Measurements from ENCODE around the gene SH3BGRL3. TPM values are rescaled to one million over a fixed set of nuclear protein-coding genes. Genes with fewer than 3 reads are reported as not detected.
A peak's percentile ranks its signal among the peaks of the same experiment; 100 is the strongest.
"Not testable (repeated sequence)": the region's sequence is repeated elsewhere in the genome, so short reads cannot be mapped to it uniquely, and the experiment has no call there.

The SH3BGRL3 gene
- total RNA-seq, 2 donors from 2014 or later, result 361 to 435 TPM

- Mint-ChIP-seq H3K36me3 (ENCODE audit: low read depth) (peaks cover 16% of the 10 kb centered on the region), H3K4me3 (peak overlapping the region; percentile 99), H3K27me3 (no peaks in the 10 kb centered on the region), H3K27ac (peak overlapping the region; percentile 96), H3K4me1 (peaks cover 58% of the 10 kb centered on the region)
- no peaks in the 10 kb centered on the region for H3K9me3 ChIP-seq (ENCODE audit: control insufficient read depth, low read length, poor library complexity, severe bottlenecking)
- no peak for ATAC-seq
- no peak for DNase-seq
These were observed 38.6 kb downstream of the SH3BGRL3 start for GRCh38 chr1:26318338-26319064.

DNA sequence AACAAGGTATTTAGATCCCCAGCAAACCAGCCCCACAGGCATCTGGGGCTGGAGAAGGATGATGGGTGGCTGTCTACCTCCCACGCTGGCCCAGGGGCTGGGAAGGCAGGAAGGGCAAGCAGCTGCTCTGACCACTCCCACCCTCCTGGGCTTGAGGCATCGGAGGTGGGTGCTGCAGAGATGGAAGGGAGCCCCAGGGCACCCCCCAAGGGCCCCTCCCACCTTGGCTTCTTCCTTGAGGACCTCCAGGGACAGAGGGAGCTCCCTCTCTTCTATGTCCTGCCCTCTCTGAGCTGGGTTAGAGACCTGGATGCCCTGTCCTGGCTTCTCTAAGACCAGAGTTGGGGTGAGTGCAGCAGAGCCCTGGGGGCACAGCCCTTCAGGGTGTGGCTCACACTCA, 41.0 kb downstream of the SH3BGRL3 start:
- H3K4me1 Mint-ChIP-seq, result peaks cover 42% of the 10 kb centered on the region
- H3K9me3 ChIP-seq (ENCODE audit: control insufficient read depth, low read length, poor library complexity, severe bottlenecking), result no peaks in the 10 kb centered on the region
- H3K27me3 Mint-ChIP-seq, result no peaks in the 10 kb centered on the region
- peaks cover 16% of the 10 kb centered on the region for H3K36me3 Mint-ChIP-seq (ENCODE audit: low read depth)
- DNase-seq, result no peak
- peak; percentile 3 for ATAC-seq
- peak overlapping the region; percentile 97 for H3K27ac Mint-ChIP-seq
- H3K4me3 Mint-ChIP-seq, result peak overlapping the region; percentile 99

GRCh38 chr1:26321315-26322041, 41.6 kb downstream of the SH3BGRL3 start:
- Mint-ChIP-seq H3K27ac (peak overlapping the region; percentile 97), H3K4me1 (peaks cover 39% of the 10 kb centered on the region), H3K4me3 (peak overlapping the region; percentile 99), H3K27me3 (no peaks in the 10 kb centered on the region), H3K36me3 (ENCODE audit: low read depth) (peaks cover 16% of the 10 kb centered on the region)
- H3K9me3 ChIP-seq (ENCODE audit: control insufficient read depth, low read length, poor library complexity, severe bottlenecking), result no peaks in the 10 kb centered on the region
- peak; percentile 81 for ATAC-seq
- DNase-seq, result peak; percentile 83 to 98 (median 85)

DNA sequence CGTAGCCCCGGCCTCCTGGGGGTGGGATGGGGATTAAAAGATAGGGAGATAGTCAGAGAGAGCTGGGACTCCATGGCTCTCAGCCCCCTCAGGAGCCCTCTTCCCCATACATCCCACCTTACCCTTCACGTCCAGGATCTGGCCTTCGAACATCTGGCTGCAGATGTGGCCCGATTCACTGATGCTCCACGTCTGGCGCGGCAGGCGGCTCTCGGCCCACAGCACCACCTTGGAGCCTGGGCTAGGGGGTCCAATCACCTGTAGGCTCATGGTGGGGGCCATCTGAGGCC, 42.1 kb downstream of the SH3BGRL3 start:
- DNase-seq, result no peak
- Mint-ChIP-seq H3K27me3 (no peaks in the 10 kb centered on the region), H3K27ac (peak overlapping the region; percentile 97), H3K4me3 (peak overlapping the region; percentile 7), H3K4me1 (peaks cover 35% of the 10 kb centered on the region), H3K36me3 (ENCODE audit: low read depth) (peaks cover 16% of the 10 kb centered on the region)
- ATAC-seq, result no peak
- no peaks in the 10 kb centered on the region for H3K9me3 ChIP-seq (ENCODE audit: control insufficient read depth, low read length, poor library complexity, severe bottlenecking)

- H3K27ac Mint-ChIP-seq, result peak overlapping the region; percentile 97
- H3K9me3 ChIP-seq (ENCODE audit: control insufficient read depth, low read length, poor library complexity, severe bottlenecking), result no peaks in the 10 kb centered on the region
- ATAC-seq (no peak), DNase-seq (no peak)
- no peaks in the 10 kb centered on the region for H3K27me3 Mint-ChIP-seq
- peaks cover 26% of the 10 kb centered on the region for H3K4me1 Mint-ChIP-seq
- H3K4me3 Mint-ChIP-seq, result no peak overlapping the region
- H3K36me3 Mint-ChIP-seq (ENCODE audit: low read depth), result peaks cover 14% of the 10 kb centered on the region
These were observed 43.5 kb downstream of the SH3BGRL3 start for GRCh38 chr1:26323382-26323781.

DNA sequence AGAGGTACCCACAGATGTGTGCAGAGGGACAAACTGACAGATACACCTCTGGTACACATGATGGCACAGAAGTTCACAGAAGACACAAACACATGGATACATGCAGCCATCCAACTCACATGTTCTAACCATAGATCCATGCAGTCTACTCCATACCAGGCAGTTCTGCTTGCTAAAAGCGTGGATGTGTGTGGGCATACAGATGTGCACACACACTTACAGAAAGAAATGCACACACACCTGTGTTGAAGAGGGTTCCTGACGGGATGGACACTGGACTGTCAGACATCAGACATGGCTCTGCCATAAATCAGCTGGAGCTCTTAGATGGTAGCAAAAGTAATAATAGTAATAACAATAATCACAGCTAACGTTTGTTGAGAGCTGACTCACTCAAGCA, 44.7 kb downstream of the SH3BGRL3 start:
- H3K4me1 Mint-ChIP-seq, result peaks cover 26% of the 10 kb centered on the region
- no peak for ATAC-seq
- no peaks in the 10 kb centered on the region for H3K27me3 Mint-ChIP-seq
- H3K27ac Mint-ChIP-seq, result no peak overlapping the region
- no peak overlapping the region for H3K4me3 Mint-ChIP-seq
- no peak for DNase-seq
- H3K9me3 ChIP-seq (ENCODE audit: control insufficient read depth, low read length, poor library complexity, severe bottlenecking), result no peaks in the 10 kb centered on the region
- peaks cover 11% of the 10 kb centered on the region for H3K36me3 Mint-ChIP-seq (ENCODE audit: low read depth)

DNA sequence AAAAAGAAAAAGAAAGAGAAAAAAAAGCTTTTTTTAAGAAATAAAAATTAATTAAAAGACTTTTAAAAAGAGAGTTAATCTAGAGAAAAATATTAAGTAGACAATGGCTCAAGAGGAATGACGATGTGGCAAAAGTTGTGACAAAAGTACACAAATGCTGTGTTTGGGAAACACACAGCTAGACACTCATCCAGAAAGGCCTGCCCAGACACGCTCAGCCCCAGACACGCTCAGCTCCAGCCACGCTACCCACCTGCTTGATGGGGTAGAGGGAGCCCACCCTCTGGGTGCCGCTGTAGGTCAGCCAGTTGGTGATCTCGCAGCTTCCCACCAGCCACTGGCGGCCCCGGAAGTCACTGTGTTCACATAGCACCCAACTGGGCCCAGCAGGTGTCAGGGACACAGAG, 48.1 kb downstream of the SH3BGRL3 start:
- Mint-ChIP-seq H3K36me3 (ENCODE audit: low read depth) (no peaks in the 10 kb centered on the region), H3K4me1 (peaks cover 5% of the 10 kb centered on the region), H3K4me3 (no peak overlapping the region), H3K27me3 (no peaks in the 10 kb centered on the region), H3K27ac (no peak overlapping the region)
- no peaks in the 10 kb centered on the region for H3K9me3 ChIP-seq (ENCODE audit: control insufficient read depth, low read length, poor library complexity, severe bottlenecking)
- no peak for ATAC-seq
- DNase-seq, result no peak

- Mint-ChIP-seq H3K4me3 (no peak overlapping the region), H3K4me1 (peaks cover 2% of the 10 kb centered on the region), H3K36me3 (ENCODE audit: low read depth) (no peaks in the 10 kb centered on the region), H3K27ac (no peak overlapping the region), H3K27me3 (no peaks in the 10 kb centered on the region)
- DNase-seq (no peak), ATAC-seq (no peak)
- no peaks in the 10 kb centered on the region for H3K9me3 ChIP-seq (ENCODE audit: control insufficient read depth, low read length, poor library complexity, severe bottlenecking)
These were observed 48.7 kb downstream of the SH3BGRL3 start for GRCh38 chr1:26328597-26328996.

- not testable (repeated sequence) for H3K36me3 Mint-ChIP-seq (ENCODE audit: low read depth); H3K27me3 Mint-ChIP-seq; ATAC-seq; H3K4me3 Mint-ChIP-seq; H3K9me3 ChIP-seq (ENCODE audit: control insufficient read depth, low read length, poor library complexity, severe bottlenecking); H3K4me1 Mint-ChIP-seq; H3K27ac Mint-ChIP-seq; DNase-seq
These were observed 49.5 kb downstream of the SH3BGRL3 start for GRCh38 chr1:26329380-26329779.

DNA sequence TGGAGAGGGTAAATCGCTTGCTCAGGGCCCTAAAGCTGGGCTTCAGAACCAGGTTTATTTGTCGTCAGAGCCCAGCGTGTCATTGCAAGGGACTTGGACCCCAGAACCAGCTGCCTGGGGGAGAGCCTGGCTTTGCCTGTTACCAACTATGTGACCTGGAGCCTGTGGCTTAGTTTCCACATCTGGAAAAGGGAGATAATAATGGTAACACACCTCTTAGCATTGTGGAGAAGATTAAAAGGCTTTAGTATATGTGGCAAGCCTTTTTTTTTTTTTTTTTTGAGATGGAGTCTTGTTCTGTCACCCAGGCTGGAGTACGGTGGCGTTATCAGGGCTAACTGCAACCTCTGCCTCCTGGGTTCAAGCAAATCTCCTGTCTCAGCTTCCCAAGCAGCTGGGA, 50.4 kb downstream of the SH3BGRL3 start:
- no peak overlapping the region for H3K4me3 Mint-ChIP-seq
- H3K27ac Mint-ChIP-seq, result no peak overlapping the region
- no peaks in the 10 kb centered on the region for H3K4me1 Mint-ChIP-seq
- no peaks in the 10 kb centered on the region for H3K27me3 Mint-ChIP-seq
- no peaks in the 10 kb centered on the region for H3K36me3 Mint-ChIP-seq (ENCODE audit: low read depth)
- no peaks in the 10 kb centered on the region for H3K9me3 ChIP-seq (ENCODE audit: control insufficient read depth, low read length, poor library complexity, severe bottlenecking)
- DNase-seq (no peak), ATAC-seq (no peak)

Other genes with a start within 250 kb of the SH3BGRL3 start
- gene SLC30A2, start 234.0 kb upstream of the SH3BGRL3 start, total RNA-seq, result not detected
- not detected for gene TRIM63, start 212.5 kb upstream of the SH3BGRL3 start, total RNA-seq
- gene PDIK1L, start 168.3 kb upstream of the SH3BGRL3 start, total RNA-seq, result 1 to 10 TPM; 6.8 to 7.6 TPM
- gene FAM110D, start 121.0 kb upstream of the SH3BGRL3 start, total RNA-seq, result not detected
- gene C1orf232, start 111.1 kb upstream of the SH3BGRL3 start, total RNA-seq, result not detected
- 10 to 100 TPM; 15.6 to 15.9 TPM for gene ZNF593, start 110.2 kb upstream of the SH3BGRL3 start, total RNA-seq
- not detected for gene ZNF593OS, start 108.3 kb upstream of the SH3BGRL3 start, total RNA-seq
- 1 to 10 TPM; 3.8 to 5.4 TPM for gene CNKSR1, start 102.6 kb upstream of the SH3BGRL3 start, total RNA-seq
- not detected for gene CATSPER4, start 89.5 kb upstream of the SH3BGRL3 start, total RNA-seq
- 10 to 100 TPM; 12.5 to 14.3 TPM for gene CEP85, start 45.9 kb upstream of the SH3BGRL3 start, total RNA-seq
- 10 to 100 TPM; 44.6 to 45.1 TPM for gene UBXN11, start 26.6 kb downstream of the SH3BGRL3 start, total RNA-seq
- 1,000 to 10,000 TPM; 1,152 to 1,411 TPM for gene CD52, start 37.9 kb downstream of the SH3BGRL3 start, total RNA-seq
- 1 to 10 TPM; 1.2 to 2.9 TPM for gene CRYBG2, start 74.0 kb downstream of the SH3BGRL3 start, total RNA-seq
- not detected for gene ZNF683, start 92.7 kb downstream of the SH3BGRL3 start, total RNA-seq
- gene LIN28A, start 130.7 kb downstream of the SH3BGRL3 start, total RNA-seq, result not detected
- gene DHDDS, start 152.2 kb downstream of the SH3BGRL3 start, total RNA-seq, result 10 to 100 TPM; 32.4 to 38.8 TPM
- gene HMGN2, start 192.4 kb downstream of the SH3BGRL3 start, total RNA-seq, result 100 to 1,000 TPM; 271 to 276 TPM
- gene RPS6KA1, start 249.7 kb downstream of the SH3BGRL3 start, total RNA-seq, result 10 to 100 TPM; 76.3 to 98.0 TPM

All from T-helper 17 cell (primary cell).